Stimulated activated naive CD4-positive, alpha-beta T cell treated with Interleukin-2 at 50 U/mL for 16 hours (primary cell): ENCODE data around the gene ARPC1B.

Source experiments
- DNase-seq: peaks from one replicate; lab custom pipeline; 2025; lab: John Stamatoyannopoulos, UW

Gene ARPC1B

DNA sequence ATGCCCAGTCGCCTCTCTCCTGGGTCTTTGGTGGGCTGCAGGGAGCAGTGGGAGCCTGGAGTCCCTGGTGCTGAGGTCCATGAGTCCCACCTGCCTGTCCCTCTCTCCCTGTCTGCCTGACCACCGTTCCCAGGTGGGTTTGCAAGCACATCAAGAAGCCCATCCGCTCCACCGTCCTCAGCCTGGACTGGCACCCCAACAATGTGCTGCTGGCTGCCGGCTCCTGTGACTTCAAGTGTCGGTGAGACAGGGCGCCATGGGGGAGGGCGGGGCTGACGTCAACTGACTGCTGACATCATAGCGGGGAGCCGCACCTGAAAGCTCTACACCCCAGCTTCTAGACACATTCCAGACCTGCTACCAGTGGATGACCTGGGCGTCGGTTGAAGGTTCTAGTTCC lies 15.2 kb downstream of the ARPC1B start:
- DNase-seq, result no peak

DNA sequence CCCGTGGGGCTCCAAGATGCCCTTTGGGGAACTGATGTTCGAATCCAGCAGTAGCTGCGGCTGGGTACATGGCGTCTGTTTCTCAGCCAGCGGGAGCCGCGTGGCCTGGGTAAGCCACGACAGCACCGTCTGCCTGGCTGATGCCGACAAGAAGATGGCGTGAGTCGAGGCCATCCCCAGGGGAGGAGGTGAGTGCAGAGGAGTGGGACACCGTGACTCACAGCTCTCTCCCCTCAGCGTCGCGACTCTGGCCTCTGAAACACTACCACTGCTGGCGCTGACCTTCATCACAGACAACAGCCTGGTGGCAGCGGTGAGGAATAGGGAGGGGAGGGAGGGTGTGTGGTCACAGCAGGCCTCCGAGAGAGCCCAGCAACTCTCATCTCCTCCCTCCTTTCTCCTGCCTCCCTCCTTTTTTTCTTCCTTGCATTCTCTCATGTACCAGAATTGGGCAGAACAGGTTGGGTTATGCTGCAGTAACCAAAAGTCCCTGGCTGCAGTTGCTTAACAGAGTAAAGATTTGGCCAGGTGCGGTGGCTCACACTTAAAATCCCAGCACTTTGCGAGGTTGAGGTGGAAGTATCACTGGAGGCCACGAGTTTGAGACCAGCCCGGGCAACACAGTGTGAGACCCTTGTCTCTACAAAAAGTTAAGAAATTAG lies 16.5 kb downstream of the ARPC1B start:
- DNase-seq, result no peak

DNA sequence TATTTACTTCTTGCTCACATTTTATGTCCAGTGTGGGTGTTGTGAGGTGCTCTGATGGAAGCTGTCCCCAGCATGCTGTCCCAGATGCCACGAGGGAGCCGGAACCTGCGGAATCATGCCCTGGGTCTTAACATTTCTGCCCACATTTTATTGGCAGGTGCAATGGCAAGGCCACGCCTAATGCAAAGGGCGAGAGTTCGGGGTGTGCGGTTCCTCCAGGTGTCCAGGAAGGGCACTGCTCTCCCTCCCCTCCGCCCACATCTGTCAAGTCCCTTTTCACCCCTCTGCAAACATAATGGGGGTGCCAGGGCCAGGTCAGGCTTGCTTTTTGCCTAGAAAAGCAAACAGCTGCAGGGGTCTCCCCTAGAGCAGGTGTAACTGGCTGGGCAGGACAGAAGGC lies 17.5 kb downstream of the ARPC1B start:
- DNase-seq, result no peak

DNA sequence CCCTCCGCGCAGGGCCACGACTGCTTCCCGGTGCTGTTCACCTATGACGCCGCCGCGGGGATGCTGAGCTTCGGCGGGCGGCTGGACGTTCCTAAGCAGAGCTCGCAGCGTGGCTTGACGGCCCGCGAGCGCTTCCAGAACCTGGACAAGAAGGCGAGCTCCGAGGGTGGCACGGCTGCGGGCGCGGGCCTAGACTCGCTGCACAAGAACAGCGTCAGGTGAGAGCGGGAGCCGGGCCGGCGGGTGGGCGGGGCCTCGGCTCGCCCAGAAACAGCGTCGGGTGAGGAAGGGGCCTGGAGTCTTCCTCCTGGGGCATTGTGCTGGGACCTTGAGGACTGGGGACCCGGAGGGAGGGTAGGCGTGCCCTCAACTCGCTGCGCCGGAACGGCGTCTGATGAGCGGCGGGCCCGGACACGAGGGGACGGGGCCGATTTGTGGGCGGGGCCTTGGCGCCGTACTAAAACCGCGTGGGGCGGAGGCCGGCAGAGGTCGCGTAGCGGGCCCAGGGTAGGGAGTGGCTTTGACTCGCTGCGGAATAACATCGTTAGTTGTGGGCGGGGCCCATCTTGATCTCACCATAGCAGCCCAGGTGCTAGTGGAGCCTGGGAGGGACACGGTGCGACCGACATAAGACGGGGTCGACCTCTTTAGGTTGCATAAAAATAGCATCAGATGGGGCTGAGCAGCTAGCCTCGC lies 18.3 kb downstream of the ARPC1B start:
- peak; percentile 78 for DNase-seq

DNA sequence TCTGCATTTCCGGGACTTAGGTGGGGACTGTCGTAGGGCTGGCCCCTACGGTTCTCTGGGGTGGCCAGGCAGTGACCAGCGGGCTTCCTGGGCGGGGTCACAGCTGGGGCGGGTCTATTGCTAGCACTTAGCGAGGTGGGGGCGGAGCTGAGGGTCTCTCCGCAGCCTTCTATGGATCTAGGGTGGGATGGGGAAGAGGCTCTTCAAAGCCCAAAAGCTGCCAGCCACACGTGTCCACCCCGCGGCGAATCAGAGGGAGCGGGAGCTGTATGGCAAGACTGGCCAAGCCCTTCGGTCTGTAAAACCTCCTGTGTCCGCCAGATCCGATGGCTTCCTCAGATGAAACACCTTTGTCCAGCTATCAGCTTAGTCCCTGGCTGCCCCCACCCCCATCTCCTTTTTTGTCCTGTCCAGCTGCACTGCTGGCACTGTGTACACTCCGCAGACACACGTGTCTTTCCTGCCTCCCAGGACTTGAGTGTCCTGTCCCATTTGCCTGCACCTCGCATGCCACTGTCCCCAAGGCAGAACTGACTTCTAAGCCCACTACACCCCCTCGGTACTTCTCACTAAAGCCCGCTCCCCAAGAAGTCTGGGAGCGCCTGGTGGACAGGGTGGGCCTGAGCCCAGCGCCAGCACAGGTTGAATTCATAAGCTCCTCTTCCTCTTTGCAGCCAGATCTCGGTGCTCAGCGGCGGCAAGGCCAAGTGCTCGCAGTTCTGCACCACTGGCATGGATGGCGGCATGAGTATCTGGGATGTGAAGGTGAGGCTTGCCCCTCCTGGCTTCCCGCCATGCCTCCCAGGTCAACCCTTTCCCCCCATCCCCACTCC lies 19.0 kb downstream of the ARPC1B start:
- no peak for DNase-seq

DNA sequence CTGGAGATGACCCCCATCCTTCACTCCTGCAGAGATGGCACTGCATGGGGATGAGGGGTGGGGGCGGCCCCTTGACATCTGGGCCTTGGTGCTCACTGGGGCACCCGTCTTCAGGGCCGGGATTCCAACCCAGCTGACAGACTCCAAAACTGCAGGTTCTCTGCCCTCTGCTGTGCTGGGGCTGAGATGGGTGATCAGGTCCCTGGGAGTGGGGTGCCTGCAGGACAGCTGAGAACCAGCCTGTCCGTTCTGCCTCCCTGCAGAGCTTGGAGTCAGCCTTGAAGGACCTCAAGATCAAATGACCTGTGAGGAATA lies 19.6 kb downstream of the ARPC1B start:
- DNase-seq, result no peak

DNA sequence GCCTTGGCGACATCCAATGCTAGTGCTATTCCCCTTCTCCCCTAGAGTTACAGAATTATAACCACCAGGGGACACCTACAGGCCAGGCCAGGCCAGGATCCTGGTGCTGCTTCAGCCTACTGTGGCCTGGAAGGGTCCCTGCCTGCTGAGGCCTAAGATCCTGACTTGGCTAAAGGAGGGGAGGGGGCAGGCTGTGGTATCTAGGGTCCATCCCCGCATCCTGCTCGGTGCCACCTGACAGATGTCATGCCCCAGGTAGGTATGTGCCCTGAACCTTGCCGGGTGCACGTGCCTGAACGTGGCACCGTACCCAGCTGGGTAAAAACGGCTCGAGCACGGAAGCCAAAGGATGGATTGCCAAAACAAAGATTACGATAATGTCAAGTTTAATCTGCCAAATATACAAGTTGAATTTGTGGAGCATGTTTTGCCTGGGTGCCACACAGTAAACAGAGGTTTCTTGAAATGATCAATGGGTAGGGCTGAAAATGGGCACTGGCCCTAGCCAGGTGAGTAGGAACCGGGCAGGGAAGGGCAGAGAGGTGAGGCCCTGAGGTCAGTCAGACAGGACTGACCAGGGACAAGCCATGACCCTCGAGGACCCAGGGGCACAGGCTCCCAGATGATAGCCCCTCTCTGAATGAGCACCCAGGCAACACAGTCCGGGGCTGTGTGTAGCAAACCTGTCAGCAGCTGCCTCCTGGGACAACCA lies 21.2 kb downstream of the ARPC1B start:
- no peak for DNase-seq

DNA sequence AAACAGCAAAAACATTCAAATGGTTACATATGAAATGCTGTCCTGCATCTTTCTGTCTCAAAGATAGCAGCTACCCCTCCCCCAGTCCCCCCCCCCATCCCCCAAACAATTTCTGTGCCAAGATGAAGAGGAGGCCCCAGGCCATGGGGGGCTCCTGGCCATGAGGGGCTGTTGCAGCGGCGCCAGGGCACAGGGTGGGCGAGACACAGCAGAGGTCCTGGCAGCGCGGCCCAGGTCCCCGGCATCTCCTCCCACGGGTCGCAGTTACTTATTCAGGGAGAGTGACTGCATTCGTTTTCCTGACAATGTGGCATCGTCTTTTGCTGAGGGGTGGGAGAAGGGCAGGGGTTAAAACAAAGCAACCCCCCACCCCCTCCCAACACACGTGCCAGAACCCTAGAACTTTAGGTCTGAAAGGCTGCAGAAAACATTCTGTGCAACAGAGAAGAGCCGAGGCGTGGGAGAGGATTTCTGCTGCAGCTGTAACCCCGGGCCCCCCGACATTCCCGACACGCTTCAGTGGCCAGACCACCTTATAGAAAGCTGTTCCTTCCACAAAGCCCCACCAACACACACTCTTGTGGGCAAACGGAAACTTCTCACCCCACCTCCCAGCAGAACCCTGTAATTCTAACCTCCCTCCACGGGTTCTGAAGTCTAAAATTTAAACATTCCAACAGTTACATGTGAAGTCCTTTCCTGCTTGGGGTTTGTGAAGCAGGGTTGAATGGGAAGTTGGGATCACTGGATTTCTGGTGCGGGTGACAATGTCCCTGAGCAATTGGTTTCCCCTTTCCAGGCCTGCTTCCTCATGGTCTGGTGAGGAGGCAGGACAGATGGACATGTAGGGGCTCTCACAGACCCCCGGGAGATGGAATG lies 22.1 kb downstream of the ARPC1B start:
- no peak for DNase-seq

DNA sequence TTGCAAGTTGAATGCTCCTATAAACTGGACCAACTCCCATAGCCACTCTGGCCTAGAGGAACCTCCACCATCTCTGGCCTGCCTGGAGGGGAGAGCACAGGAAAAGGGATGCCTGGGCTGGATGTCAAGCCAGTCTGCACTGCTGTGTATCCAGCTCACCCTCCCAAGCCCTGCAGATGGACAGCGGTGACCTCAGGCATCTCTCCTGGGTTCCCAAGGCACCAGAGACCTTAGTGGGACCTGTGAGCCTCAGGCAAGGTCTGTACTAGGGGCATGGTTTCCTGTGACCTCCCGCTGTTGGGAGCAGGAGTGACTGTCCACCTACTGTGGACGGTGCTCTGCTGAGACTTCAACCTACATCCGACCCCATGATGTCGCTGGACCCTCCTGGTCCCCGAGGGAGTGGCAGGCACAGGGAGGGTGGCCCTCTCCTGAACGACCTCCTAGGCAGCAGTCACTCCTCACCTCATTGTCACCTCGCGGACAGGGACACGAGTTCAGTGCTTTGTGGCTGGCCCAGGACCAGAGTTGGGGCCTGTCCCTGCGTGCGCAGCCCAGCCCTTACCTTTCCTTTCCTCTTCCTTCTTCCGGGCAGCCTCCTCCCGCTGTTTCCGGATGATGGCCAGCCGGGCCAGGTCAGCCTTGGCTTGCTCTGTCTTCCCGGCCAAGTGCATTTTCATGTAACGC lies 22.9 kb downstream of the ARPC1B start:
- DNase-seq, result no peak

DNA sequence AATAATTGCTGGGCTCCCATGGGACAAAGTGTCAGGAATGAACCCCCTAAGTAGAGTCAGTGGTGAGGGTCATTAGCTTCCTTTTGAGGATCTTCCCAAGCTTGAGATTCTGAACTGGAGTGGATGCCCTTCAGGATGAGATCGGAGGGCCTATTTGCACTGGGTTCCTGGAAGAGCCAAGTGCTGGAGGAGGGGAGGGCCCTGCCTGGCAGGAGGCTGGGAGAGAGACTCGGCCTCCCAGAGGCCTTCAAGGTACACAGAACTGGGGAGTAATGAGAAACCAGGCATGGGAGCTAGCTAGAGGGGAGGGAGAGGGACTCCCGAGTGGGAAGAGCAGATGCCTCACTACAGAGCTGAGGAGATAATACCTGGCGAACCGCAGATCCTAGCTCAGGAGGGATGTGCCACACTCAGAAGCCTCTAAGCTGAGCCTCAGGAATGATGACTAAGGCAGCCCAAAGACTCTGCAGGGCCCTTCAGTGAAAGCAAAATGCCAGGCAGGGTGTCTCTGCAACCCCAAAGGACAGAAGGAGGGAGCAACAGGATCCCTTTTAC lies 24.4 kb downstream of the ARPC1B start:
- DNase-seq, result no peak

DNA sequence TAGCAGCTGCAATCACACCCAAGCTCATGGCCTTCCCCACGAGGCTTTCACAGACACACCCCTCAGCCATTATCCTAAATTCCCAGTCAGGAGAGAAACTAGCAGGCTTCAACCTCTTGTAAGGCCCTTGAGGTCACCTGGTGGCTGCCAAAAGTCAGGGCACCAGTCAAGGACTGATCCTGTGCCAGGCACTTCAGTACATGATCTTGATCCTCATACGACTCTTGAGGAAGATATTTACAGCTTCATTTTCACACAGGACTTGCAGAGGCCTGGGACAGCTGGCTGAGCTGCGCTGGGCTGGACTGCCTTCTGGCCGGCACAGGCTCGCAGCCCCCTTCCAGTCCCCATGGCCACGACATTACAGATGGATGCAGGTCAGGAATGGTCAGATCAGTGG lies 25.1 kb downstream of the ARPC1B start:
- DNase-seq, result no peak

DNA sequence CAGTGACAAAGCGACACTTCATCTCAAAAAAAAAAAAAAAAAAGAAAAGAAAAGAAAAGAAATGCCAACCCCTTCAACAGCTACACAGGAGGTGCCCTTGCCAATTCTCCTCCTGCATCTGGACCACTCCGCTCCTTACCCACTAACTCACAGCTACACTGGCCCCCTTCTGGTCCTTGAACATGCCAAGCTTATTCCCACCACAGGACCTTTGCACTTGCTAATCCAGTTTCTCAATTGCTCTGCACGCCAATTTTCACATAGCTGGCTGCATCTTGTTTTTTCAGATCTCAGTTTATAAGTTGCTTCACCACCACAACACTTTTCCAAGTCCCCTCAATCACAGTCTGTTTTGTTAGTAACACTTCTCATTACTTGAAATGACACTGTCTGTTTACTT lies 28.3 kb downstream of the ARPC1B start:
- no peak for DNase-seq

DNA sequence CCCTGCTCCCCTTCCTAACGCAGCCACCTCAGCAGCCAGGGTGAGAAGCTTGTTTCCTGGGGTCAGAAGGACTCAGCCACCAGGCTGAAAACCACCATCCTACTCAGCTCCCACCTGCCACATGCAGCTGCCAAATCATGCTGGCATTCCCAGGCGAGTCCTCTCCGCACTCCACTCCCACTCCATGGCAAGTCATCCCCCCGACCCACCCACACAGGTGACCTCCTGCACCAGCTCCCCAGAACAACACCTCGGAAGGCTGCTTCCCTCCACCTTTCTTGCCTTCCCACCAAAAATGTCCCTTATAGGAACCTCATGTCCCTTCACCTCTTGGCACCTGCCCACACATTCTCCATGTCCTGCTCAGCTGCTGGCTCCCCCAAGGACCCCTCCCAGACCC lies 29.2 kb downstream of the ARPC1B start:
- no peak for DNase-seq

DNA sequence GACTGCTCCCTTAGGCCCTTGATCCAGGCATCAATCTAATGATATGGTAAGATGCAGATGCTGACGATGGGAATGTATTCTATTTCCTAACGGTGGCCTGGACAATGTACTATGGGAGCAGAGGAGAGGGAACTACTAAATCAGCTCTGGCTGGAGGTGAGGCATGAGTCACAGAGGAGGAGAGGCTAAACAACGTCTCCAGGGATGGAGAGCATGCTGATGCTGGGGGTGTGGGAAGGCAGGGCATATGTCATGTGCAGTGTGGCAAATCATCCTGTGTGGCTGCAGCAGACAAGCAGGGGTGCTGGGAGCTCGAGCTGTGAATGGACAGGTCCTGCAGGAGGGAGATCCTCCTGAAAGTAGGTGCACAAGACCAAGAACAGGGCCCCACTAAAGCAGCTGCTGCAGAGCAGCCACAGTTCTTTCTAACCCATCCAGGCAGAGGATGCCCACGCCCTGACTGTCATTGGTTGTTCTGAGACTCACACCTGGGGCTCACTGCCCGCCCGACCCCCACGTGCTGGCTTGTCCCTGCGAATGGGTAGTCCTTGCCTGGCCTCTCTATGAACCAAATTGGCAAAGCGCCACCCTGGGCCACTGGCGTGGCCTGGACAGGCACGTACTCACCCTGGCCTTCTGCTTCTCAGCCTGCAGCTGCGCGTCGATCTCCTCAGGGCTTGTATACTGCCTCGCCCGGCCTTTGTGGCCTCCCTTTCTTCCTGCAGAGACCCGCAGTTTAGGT lies 29.9 kb downstream of the ARPC1B start:
- DNase-seq, result no peak

DNA sequence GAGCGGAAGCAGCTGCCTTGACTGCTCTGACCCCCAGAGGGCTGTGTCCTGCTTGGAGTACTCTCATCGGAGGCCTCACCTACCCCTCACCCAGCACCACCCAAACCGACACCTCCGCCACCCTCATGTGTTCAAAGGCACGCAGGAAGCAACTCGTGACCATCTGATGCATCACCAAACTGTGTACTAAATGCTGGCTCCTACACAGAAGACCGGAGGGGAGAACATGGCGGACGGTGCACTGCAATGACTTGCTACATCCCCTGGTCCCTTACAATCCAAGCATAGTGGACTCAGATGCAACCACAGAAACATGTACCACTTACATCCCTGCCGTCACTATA lies 30.4 kb downstream of the ARPC1B start:
- DNase-seq, result no peak

DNA sequence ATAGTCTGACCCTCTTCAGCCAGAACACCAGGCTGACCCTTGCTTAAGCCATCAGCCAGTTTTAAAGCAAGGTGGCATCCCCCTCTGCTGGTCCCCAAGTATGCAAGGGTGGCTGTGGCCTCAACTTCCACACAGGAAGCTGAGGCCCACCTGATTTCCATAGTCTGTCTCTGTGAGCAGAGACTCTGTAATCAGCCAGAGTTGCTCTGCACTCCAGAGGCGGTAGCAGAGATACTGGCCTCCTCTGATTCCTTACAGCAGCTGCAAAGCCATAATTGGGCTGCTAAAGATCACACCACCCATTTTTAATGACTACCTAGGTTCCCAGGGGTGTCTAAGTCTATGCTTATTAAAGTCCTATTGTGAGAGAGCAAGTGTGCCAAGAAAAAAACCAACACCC lies 32.0 kb downstream of the ARPC1B start:
- DNase-seq, result no peak

DNA sequence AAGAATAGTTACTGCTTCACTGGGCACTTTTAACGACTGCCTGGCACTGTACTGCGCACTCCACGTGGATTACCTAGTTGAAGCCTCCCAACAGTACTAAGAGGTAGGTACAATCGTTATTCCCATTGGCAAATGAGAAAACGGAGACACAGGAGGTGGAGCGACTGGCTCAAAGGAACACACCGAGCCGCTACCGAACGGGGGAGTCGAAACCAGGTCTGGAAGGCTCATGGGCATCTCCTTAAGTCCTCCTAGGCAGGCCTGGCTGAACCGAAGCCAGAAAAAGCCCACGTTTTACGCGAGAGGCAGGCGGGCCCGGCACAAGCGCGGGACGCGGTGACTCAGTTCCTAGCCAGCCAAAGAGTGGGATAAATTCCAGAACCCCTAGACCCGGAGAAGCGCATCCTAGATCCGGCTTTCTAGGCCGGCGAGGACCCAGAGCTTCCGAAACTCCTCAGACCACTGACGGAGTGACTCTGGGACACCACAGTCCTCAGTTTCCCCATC lies 33.4 kb downstream of the ARPC1B start:
- DNase-seq, result peak; percentile 29

DNA sequence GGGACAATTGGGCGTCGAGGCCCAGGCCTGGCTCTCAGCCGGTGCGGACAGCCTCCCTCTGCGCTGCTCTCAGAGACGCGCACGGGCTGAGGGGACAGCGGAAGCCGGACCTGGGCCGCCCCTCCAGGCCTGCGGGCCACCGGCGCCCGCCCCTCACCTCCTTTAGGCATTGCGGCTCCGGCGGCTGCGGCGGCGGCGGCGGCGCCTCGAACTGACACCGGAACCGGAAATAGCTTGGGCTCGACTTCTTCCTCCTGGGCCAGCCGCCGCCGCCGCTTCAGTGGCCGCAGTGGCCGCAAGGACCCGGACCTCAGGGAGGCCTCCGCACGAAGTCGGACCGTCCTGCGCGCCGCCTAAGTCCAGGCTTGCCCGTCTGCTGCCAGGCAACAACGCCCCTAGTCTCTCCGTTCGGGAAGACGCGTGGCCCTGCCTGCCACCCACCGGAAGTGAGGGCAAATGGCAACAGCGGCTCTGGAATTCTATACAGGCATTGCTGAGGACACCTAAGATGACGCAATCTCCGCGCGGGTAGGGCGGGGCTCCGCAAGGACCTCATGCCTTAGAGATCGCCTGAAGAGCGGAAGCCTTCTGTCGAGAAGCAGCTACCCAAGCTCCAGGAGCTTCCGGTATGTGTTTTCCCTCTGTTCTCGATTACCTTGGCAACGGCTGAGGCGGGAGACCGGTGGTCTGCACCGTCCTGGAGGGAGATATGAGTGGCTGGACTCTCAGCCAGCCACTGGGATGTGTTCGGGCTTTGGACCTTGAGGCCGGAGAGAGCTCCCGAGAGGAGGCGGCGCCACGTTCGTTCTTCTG lies 34.1 kb downstream of the ARPC1B start, which contains the start of the genes BUD31 and PDAP1:
Gene BUD31, plus strand, starts transcription at position 591 of the 813 bp plus-strand sequence. CDS start 2,124 bp downstream, outside the sequence.
Gene PDAP1, minus strand, starts transcription at position 219 of the 813 bp plus-strand sequence. Its CDS starts 49 bp downstream, at position 170.
- DNase-seq, result peak; percentile 93

DNA sequence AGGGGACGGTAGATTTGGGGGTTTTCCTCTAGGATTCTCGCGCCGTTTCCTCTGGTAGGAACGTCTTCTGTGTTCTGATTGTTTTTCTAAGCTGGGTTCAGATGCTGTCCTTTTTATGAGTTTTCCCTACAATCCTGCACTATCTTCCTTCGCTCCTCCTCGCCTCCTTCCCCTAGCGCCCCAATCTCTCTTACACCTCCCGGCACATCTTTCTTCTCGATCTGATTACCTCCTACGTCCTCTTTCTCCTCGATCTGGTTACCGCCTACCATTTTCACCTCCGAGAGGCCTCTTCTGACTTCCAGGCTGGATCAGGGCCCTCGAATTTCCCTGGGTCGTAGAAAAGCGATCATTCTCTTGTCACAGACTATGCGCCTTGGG lies 34.7 kb downstream of the ARPC1B start:
- no peak for DNase-seq
